ENCODE data around the gene CEND1. TPM values are rescaled to one million over a fixed set of nuclear protein-coding genes. Genes with fewer than 3 reads are reported as not detected.

The CEND1 gene
- total and polyA plus RNA-seq, 3 donors from 2014 or later, result 0.50 to 2.1 (median 1.0) TPM

GRCh38 chr11:761526-762108, 28.3 kb downstream of the CEND1 start:
- Histone ChIP-seq H3K4me1 (no peaks in the 10 kb centered on the region), H3K9me3 (no peaks in the 10 kb centered on the region), H3K27ac (no peak overlapping the region), H3K4me3 (no peak overlapping the region), H3K36me3 (ENCODE audit: low read depth, missing control alignments) (no peaks in the 10 kb centered on the region), H3K27me3 (no peaks in the 10 kb centered on the region)
- TF ChIP-seq POLR2A (IDR thresholded peaks at IDR 0.05), result no peak
- TF ChIP-seq CTCF (IDR thresholded peaks at IDR 0.05), result no peak
- intact Hi-C loops (cut with DNase I; ENCODE audit: low total_unique reads), result no loop called here
- 90 to 93% methylated on average over 8 of the region's 8 CpGs for WGBS, 2 donors
- DNase-seq, result no peak

- no peaks in the 10 kb centered on the region for H3K27me3 ChIP-seq
Observed at GRCh38 chr11:760236-760635, 29.7 kb downstream of the CEND1 start.

GRCh38 chr11:749731-750130, 40.2 kb downstream of the CEND1 start:
- WGBS, 2 donors, result 43 to 81% methylated on average over 2 of the region's 2 CpGs
- intact Hi-C loops (cut with DNase I; ENCODE audit: low total_unique reads), result no loop called here
- DNase-seq, result no peak
- no peaks in the 10 kb centered on the region for H3K9me3 ChIP-seq
- H3K27me3 ChIP-seq, result no peaks in the 10 kb centered on the region
- H3K4me3 ChIP-seq, result no peak overlapping the region
- no peak overlapping the region for H3K27ac ChIP-seq
- no peaks in the 10 kb centered on the region for H3K36me3 ChIP-seq (ENCODE audit: low read depth, missing control alignments)
- TF ChIP-seq CTCF (IDR thresholded peaks at IDR 0.05) (no peak), POLR2A (IDR thresholded peaks at IDR 0.05) (no peak)
- H3K4me1 ChIP-seq, result peaks cover 14% of the 10 kb centered on the region

More at GRCh38 chr11:760236-760635, 29.7 kb downstream of the CEND1 start:
- Histone ChIP-seq H3K4me3 (no peak overlapping the region), H3K4me1 (no peaks in the 10 kb centered on the region), H3K9me3 (no peaks in the 10 kb centered on the region), H3K27ac (no peak overlapping the region), H3K36me3 (ENCODE audit: low read depth, missing control alignments) (no peaks in the 10 kb centered on the region)
- DNase-seq, result no peak
- TF ChIP-seq POLR2A (IDR thresholded peaks at IDR 0.05) (no peak), CTCF (IDR thresholded peaks at IDR 0.05) (no peak)
- intact Hi-C loops (cut with DNase I; ENCODE audit: low total_unique reads), result no loop called here

- peak overlapping the region; percentile 14 to 79 for H3K27ac ChIP-seq
- 8 to 18% methylated on average over 9 to 18 of the region's 18 CpGs for WGBS, 2 donors
- H3K27me3 ChIP-seq, result no peaks in the 10 kb centered on the region
- H3K4me1 ChIP-seq, result peaks cover 14% of the 10 kb centered on the region
- peak overlapping the region; percentile 93 to 100 for H3K4me3 ChIP-seq
- H3K9me3 ChIP-seq, result no peaks in the 10 kb centered on the region
- TF ChIP-seq POLR2A (IDR thresholded peaks at IDR 0.05), result no peak
- no peak for TF ChIP-seq CTCF (IDR thresholded peaks at IDR 0.05)
- no peak for DNase-seq
- intact Hi-C loops (cut with DNase I; ENCODE audit: low total_unique reads), result no loop called here
- H3K36me3 ChIP-seq (ENCODE audit: low read depth, missing control alignments), result no peaks in the 10 kb centered on the region
Observed at GRCh38 chr11:748007-748359, 41.9 kb downstream of the CEND1 start.

Measured in testis (tissue), 3 donors.